ENCODE measurements around the gene STX12. TPM values are rescaled to one million over a fixed set of nuclear protein-coding genes. Genes with fewer than 3 reads are reported as not detected.

The STX12 gene
- total RNA-seq: 10 to 100 TPM; 78.5 to 94.0 TPM
- polyA plus RNA-seq: 10 to 100 TPM; 32.5 to 67.2 TPM
- long read RNA-seq, donor 1, transcript STX12-201 (9 exons, 3,079 nt): major isoform, 21 of 61 reads
- long read RNA-seq, donor 1, partial matches to known transcripts: 36 of 61 reads
- long read RNA-seq, donor 1, other reads (novel, unspliced or antisense): 0 of 61 reads
- long read RNA-seq, donor 2, transcript STX12-201 (9 exons, 3,079 nt): major isoform, 5 of 40 reads
- long read RNA-seq, donor 2, partial matches to known transcripts: 31 of 40 reads
- long read RNA-seq, donor 2, other reads (novel, unspliced or antisense): 0 of 40 reads
- long read RNA-seq, donor 3, transcript STX12-201 (9 exons, 3,079 nt): major isoform, 14 of 16 reads
- long read RNA-seq, donor 3, partial matches to known transcripts: 0 of 16 reads
- long read RNA-seq, donor 3, other reads (novel, unspliced or antisense): 0 of 16 reads
- long read RNA-seq, donor 4, partial matches to known transcripts: 0 of 5 reads
- long read RNA-seq, donor 4, other reads (novel, unspliced or antisense): 0 of 5 reads
- long read RNA-seq, donor 5, transcript STX12-201 (9 exons, 3,079 nt): major isoform, 19 of 24 reads
- long read RNA-seq, donor 5, partial matches to known transcripts: 5 of 24 reads
- long read RNA-seq, donor 5, other reads (novel, unspliced or antisense): 0 of 24 reads

DNA sequence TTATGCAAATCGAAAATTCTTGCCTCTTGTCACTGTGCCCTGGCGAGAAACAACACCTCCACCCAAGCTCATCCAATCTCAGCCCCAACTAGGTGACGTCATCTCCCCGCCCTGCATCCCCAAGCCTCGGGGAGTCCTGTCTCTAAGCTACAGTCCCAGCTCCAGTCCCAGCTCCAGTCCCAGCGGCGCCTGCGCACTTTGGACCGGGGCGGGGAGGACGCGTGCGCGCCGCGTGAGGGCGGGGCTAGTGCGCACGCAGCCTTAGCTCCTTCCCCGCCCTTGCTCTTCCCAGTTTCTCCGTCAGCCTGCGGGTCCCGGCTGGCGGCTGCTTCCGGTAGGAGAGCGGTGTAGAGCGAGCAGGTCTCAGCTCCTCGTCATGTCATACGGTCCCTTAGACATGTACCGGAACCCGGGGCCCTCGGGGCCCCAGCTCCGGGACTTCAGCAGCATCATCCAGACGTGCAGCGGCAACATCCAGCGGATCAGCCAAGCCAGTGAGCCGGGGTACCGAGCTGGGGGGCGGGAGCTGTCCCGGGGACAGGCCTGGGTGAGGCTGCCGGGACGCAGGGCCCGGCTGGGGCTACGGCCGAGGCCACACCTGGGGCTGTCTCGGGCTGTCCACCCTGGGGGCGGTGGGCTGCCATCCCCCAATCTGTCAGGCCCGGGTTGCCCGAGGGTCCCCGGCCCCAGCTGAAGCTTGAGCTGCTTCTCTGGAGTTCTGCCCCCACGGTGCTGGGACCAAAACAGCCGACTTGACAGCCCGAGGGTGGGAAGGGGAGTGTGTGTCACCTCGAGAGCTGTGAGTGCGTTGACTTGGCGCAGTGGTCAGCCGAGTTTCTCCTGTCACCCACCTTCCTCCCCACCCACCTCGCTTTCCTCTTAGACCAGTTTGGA is at the start of gene STX12:
Gene STX12 (plus strand): TSS at position 288 of the 894 bp plus-strand sequence. CDS start 89 bp downstream, at position 377.
- ATAC-seq (ENCODE audit: insufficient read depth, low FRiP score) (peak; percentile 98), DNase-seq (peak; percentile 99)
- peak within 1 kb of the TSS; percentile 95 for H3K4me3 ChIP-seq
- WGBS, 2 donors: 0 to 1% methylated on average over 51 to 58 of the region's 58 CpGs
- peak within 1 kb of the TSS; percentile 97 for H3K27ac ChIP-seq (ENCODE audit: low read depth in 1 of 2, low read length in 1 of 2)
- TF ChIP-seq, protein P1, sequence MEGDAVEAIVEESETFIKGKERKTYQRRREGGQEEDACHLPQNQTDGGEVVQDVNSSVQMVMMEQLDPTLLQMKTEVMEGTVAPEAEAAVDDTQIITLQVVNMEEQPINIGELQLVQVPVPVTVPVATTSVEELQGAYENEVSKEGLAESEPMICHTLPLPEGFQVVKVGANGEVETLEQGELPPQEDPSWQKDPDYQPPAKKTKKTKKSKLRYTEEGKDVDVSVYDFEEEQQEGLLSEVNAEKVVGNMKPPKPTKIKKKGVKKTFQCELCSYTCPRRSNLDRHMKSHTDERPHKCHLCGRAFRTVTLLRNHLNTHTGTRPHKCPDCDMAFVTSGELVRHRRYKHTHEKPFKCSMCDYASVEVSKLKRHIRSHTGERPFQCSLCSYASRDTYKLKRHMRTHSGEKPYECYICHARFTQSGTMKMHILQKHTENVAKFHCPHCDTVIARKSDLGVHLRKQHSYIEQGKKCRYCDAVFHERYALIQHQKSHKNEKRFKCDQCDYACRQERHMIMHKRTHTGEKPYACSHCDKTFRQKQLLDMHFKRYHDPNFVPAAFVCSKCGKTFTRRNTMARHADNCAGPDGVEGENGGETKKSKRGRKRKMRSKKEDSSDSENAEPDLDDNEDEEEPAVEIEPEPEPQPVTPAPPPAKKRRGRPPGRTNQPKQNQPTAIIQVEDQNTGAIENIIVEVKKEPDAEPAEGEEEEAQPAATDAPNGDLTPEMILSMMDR (IDR thresholded peaks at IDR 0.05; ENCODE audit: control extremely low read depth, extremely low read depth): no peak
- H3K9ac ChIP-seq (ENCODE audit: insufficient read depth in 1 of 2, low read length in 2 of 2): peak within 1 kb of the TSS; percentile 80 to 85
- H3K4me1 ChIP-seq (ENCODE audit: control insufficient read depth in 5 of 5, insufficient read depth in 5 of 5, low read length in 5 of 5): peaks cover 0 to 13% (median 8%) of the 10 kb centered on the region in 5 donors
- H3K9me3 ChIP-seq (ENCODE audit: control insufficient read depth in 4 of 4, insufficient read depth in 3 of 4, low read length in 3 of 4): no peaks in the 10 kb centered on the region
- peaks cover 0 to 4% (median 3%) of the 10 kb centered on the region in 4 donors for H3K36me3 ChIP-seq (ENCODE audit: control insufficient read depth in 4 of 4, insufficient read depth in 4 of 4, low read length in 4 of 4)
- H3K27me3 ChIP-seq (ENCODE audit: control insufficient read depth in 3 of 3, insufficient read depth in 3 of 3, low read length in 2 of 3): no peaks in the 10 kb centered on the region

DNA sequence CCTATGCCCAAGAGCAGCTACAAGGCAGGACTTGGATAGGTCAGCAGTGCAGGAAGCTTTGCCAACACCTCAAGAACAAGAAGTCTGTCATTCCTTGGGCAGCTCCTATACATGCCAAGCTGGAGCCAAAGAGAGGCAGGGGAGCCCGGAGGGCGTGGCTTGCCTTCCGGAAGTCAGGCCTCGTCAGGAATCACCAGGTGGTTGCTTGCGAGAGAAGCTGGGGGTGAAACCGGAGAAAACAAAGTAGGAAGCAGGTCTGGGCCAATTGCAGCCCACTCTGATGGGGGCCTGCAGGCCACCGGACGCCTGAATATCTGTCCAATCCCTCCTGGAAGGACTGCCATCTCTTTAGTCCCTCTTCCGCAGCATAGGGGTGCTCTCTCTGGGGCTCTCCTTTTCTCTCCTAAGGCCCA is 48.1 kb upstream of the STX12 start:
- Histone ChIP-seq H3K9me3 (ENCODE audit: control insufficient read depth in 4 of 4, insufficient read depth in 3 of 4, low read length in 3 of 4) (no peaks in the 10 kb centered on the region), H3K36me3 (ENCODE audit: control insufficient read depth in 4 of 4, insufficient read depth in 4 of 4, low read length in 4 of 4) (peaks cover 0 to 11% (median 0%) of the 10 kb centered on the region in 4 donors), H3K4me3 (peak overlapping the region; percentile 12), H3K4me1 (ENCODE audit: control insufficient read depth in 5 of 5, insufficient read depth in 5 of 5, low read length in 5 of 5) (peaks cover 0 to 14% (median 0%) of the 10 kb centered on the region in 5 donors), H3K27me3 (ENCODE audit: control insufficient read depth in 3 of 3, insufficient read depth in 3 of 3, low read length in 2 of 3) (no peaks in the 10 kb centered on the region), H3K9ac (ENCODE audit: insufficient read depth in 1 of 2, low read length in 2 of 2) (peak overlapping the region; percentile 27 to 37), H3K27ac (ENCODE audit: low read depth in 1 of 2, low read length in 1 of 2) (peak overlapping the region; percentile 47 to 85)
- TF ChIP-seq, protein P1 (IDR thresholded peaks at IDR 0.05; ENCODE audit: control extremely low read depth, extremely low read depth): no peak
- peak; percentile 25 to 33 (median 32) for DNase-seq
- 72 to 76% methylated on average over 9 of the region's 9 CpGs for WGBS, 2 donors
- no peak for ATAC-seq (ENCODE audit: insufficient read depth, low FRiP score)

DNA sequence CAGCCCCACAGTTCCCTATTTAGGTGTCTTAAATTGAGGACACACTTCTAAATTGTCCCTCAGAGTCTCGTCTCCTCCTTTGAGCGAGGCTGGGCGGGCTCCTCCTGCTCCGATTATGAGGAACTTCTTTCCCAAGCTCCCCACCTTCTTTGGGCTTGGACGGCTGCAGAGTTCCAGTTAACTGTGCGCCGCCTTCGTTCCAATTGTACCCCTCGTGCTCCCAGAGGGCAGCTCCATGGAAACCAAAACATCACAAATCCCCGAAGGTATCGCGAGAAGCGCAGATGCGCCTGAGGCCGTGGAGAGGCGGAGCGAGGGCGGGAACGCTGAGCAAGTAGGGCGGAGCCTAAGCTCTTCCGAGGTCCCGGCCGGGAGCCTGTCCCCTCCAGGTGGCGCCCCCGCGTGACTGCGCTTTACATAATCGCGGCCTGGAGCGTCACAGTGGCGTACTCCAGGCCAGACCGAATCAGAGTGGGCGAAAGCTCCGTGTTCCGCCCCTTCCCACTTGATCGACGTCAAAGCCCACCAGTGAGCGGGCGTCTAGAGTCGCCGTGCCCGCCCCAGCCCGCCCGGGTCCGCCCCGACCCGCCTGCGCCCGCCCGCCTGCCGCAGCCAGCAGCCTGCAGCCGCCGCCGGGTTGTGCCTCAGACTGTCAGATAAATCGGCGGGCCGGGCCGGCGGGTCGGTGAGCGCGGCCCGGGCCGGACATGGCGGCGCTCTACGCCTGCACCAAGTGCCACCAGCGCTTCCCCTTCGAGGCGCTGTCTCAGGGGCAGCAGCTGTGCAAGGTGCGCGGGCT is 47.4 kb upstream of the STX12 start, which contains the start of gene FAM76A:
Gene FAM76A (plus strand): TSS at position 588 of the 799 bp plus-strand sequence. CDS start 120 bp downstream, at position 708.
- DNase-seq (peak; percentile 100), ATAC-seq (ENCODE audit: insufficient read depth, low FRiP score) (peak; percentile 97)
- H3K27ac ChIP-seq (ENCODE audit: low read depth in 1 of 2, low read length in 1 of 2): peak within 1 kb of the TSS; percentile 92 to 97

More for the DNA sequence above, 47.4 kb upstream of the STX12 start, which contains the start of gene FAM76A:
- Histone ChIP-seq H3K9ac (ENCODE audit: insufficient read depth in 1 of 2, low read length in 2 of 2) (peak within 1 kb of the TSS; percentile 87 to 92), H3K36me3 (ENCODE audit: control insufficient read depth in 4 of 4, insufficient read depth in 4 of 4, low read length in 4 of 4) (peaks cover 0 to 11% (median 0%) of the 10 kb centered on the region in 4 donors), H3K4me3 (peak within 1 kb of the TSS; percentile 91), H3K4me1 (ENCODE audit: control insufficient read depth in 5 of 5, insufficient read depth in 5 of 5, low read length in 5 of 5) (peaks cover 0 to 14% (median 0%) of the 10 kb centered on the region in 5 donors), H3K27me3 (ENCODE audit: control insufficient read depth in 3 of 3, insufficient read depth in 3 of 3, low read length in 2 of 3) (no peaks in the 10 kb centered on the region), H3K9me3 (ENCODE audit: control insufficient read depth in 4 of 4, insufficient read depth in 3 of 4, low read length in 3 of 4) (no peaks in the 10 kb centered on the region)
- TF ChIP-seq, protein P1 (IDR thresholded peaks at IDR 0.05; ENCODE audit: control extremely low read depth, extremely low read depth): peak; percentile 62
- WGBS, 2 donors: 1 to 3% methylated on average over 64 to 72 of the region's 72 CpGs
